Measurements from ENCODE around the gene ERCC1. TPM values are rescaled to one million over a fixed set of nuclear protein-coding genes. Genes with fewer than 3 reads are reported as not detected.

ERCC1 gene
- total RNA-seq: 10 to 100 TPM; 46.8 to 55.2 (median 48.2) TPM
- 51.2 TPM for total RNA-seq (2013)

GRCh38 chr19:45423589-45424190 lies at the start of gene ERCC1:
Gene ERCC1, minus strand, starts transcription at chr19:45423917. Its CDS starts 543 bp downstream, at chr19:45423374.
- intact Hi-C loops (cut with micrococcal nuclease): loop anchor here (5.0 to 10.0 kb wide), 2 partner anchors 141 to 269 kb away; partner anchors contain the start of genes QPCTL and SNRPD2
- Histone ChIP-seq H3K9me3 (ENCODE audit: control insufficient read depth, insufficient read depth, low read length) (no peaks in the 10 kb centered on the region), H3K27me3 (ENCODE audit: control insufficient read depth, insufficient read depth, low read length) (no peaks in the 10 kb centered on the region), H3K27ac (ENCODE audit: low read length) (peak within 1 kb of the TSS; percentile 84), H3K4me1 (ENCODE audit: control insufficient read depth, insufficient read depth, low read length) (peaks cover 46% of the 10 kb centered on the region), H3K36me3 (ENCODE audit: control insufficient read depth, insufficient read depth, low read length) (no peaks in the 10 kb centered on the region), H3K4me3 (ENCODE audit: low read length) (peak within 1 kb of the TSS; percentile 78)
- Mint-ChIP-seq H3K27ac (peak within 1 kb of the TSS; percentile 92 to 96), H3K4me3 (peak within 1 kb of the TSS; percentile 96), H3K36me3 (no peaks in the 10 kb centered on the region), H3K27me3 (ENCODE audit: low read depth in 2 of 2) (peaks cover 0 to 3% of the 10 kb centered on the region in 2 donors), H3K4me1 (peaks cover 32 to 50% of the 10 kb centered on the region in 2 donors), H3K9me3 (no peaks in the 10 kb centered on the region)
- no peak for TF ChIP-seq CTCF (IDR thresholded peaks at IDR 0.05)
- ATAC-seq (peak; percentile 69 to 84 (median 78)), DNase-seq (peak in 1 of 2 donors; percentile 74)
- under 1% methylated on average over 37 of the region's 37 CpGs for WGBS (ENCODE audit: insufficient coverage)

GRCh38 chr19:45473367-45473681 lies 49.6 kb upstream of the ERCC1 start:
- intact Hi-C loops (cut with micrococcal nuclease): no loop called here
- peak; percentile 33 to 59 for DNase-seq

GRCh38 chr19:45472563-45473366 lies 49.0 kb upstream of the ERCC1 start:
- no peaks in the 10 kb centered on the region for H3K9me3 ChIP-seq (ENCODE audit: control insufficient read depth, insufficient read depth, low read length)
- Mint-ChIP-seq H3K27me3 (ENCODE audit: low read depth in 2 of 2) (peaks cover 8 to 28% of the 10 kb centered on the region in 2 donors), H3K4me1 (peaks cover 54 to 92% of the 10 kb centered on the region in 2 donors), H3K9me3 (no peaks in the 10 kb centered on the region), H3K36me3 (no peaks in the 10 kb centered on the region), H3K27ac (peak overlapping the region; percentile 87 to 99), H3K4me3 (peak overlapping the region; percentile 96)
- intact Hi-C loops (cut with micrococcal nuclease): no loop called here
- H3K36me3 ChIP-seq (ENCODE audit: control insufficient read depth, insufficient read depth, low read length): no peaks in the 10 kb centered on the region
- no peak overlapping the region for H3K27ac ChIP-seq (ENCODE audit: low read length)
- ATAC-seq (no peak), DNase-seq (peak in 1 of 2 donors; percentile 49)
- peaks cover 56% of the 10 kb centered on the region for H3K4me1 ChIP-seq (ENCODE audit: control insufficient read depth, insufficient read depth, low read length)
- WGBS (ENCODE audit: insufficient coverage): 34% methylated on average over 38 of the region's 44 CpGs
- TF ChIP-seq CTCF (IDR thresholded peaks at IDR 0.05): no peak
- H3K4me3 ChIP-seq (ENCODE audit: low read length): no peak overlapping the region
- H3K27me3 ChIP-seq (ENCODE audit: control insufficient read depth, insufficient read depth, low read length): peaks cover 6% of the 10 kb centered on the region

More at GRCh38 chr19:45473367-45473681, 49.6 kb upstream of the ERCC1 start:
- Mint-ChIP-seq H3K36me3 (no peaks in the 10 kb centered on the region), H3K4me1 (peaks cover 54 to 92% of the 10 kb centered on the region in 2 donors), H3K4me3 (peak overlapping the region; percentile 45), H3K27ac (peak overlapping the region; percentile 87 to 99), H3K27me3 (ENCODE audit: low read depth in 2 of 2) (peaks cover 8 to 28% of the 10 kb centered on the region in 2 donors), H3K9me3 (no peaks in the 10 kb centered on the region)
- Histone ChIP-seq H3K27ac (ENCODE audit: low read length) (no peak overlapping the region), H3K4me1 (ENCODE audit: control insufficient read depth, insufficient read depth, low read length) (peaks cover 56% of the 10 kb centered on the region), H3K4me3 (ENCODE audit: low read length) (no peak overlapping the region), H3K27me3 (ENCODE audit: control insufficient read depth, insufficient read depth, low read length) (peaks cover 6% of the 10 kb centered on the region), H3K36me3 (ENCODE audit: control insufficient read depth, insufficient read depth, low read length) (no peaks in the 10 kb centered on the region), H3K9me3 (ENCODE audit: control insufficient read depth, insufficient read depth, low read length) (no peaks in the 10 kb centered on the region)
- whole genome bisulfite sequencing (ENCODE audit: insufficient coverage): 48% methylated on average over 3 of the region's 5 CpGs
- TF ChIP-seq CTCF (IDR thresholded peaks at IDR 0.05): no peak
- ATAC-seq: no peak
